Left ventricle myocardium inferior (tissue), 1 donor: ENCODE data around the gene SOX2. TPM values are rescaled to one million over a fixed set of nuclear protein-coding genes. Genes with fewer than 3 reads are reported as not detected.

Experiments used
- DNase-seq: peaks from one replicate; pipeline ENCODE4 v3.0.0-alpha.2; 2020
- H3K27ac ChIP-seq: fragments of 200-600 bp; replicated peaks from 2 replicates; pipeline ENCODE4 v1.8.0; 2021
- H3K27me3 ChIP-seq: fragments of 200-600 bp; 2 replicates; pipeline ENCODE4 v1.8.0; 2021; ENCODE audit warnings: low read depth
- H3K36me3 ChIP-seq: fragments of 200-600 bp; 2 replicates; pipeline ENCODE4 v1.8.0; 2021
- H3K4me1 ChIP-seq: fragments of 200-600 bp; 2 replicates; pipeline ENCODE4 v1.8.0; 2021
- H3K4me3 ChIP-seq: fragments of 200-600 bp; 2 replicates; pipeline ENCODE4 v1.8.0; 2021; ENCODE audit warnings: mild to moderate bottlenecking, moderate library complexity
- H3K9me3 ChIP-seq: fragments of 200-600 bp; replicated peaks from 2 replicates; pipeline ENCODE4 v1.8.0; 2021
- intact Hi-C: fragments of 100-400 bp; cut with micrococcal nuclease; formaldehyde crosslinking; loops from one replicate; pipeline ENCODE4 v1.11.0; 2022
- total RNA-seq: library from RNA; stranded (reverse); fragmentation: NEBNext Ultra II Directional; extraction: Animal tissue kit (Norgen Biotek cat#: 25700); gene quantifications from one replicate; pipeline ENCODE4 v1.2.1, GENCODE V29; 2021
- TF ChIP-seq, protein P1 (sequence below): fragments of 200-600 bp; IDR thresholded peaks from 2 replicates; pipeline ENCODE4 v1.8.0; 2021; ENCODE audit warnings: antibody characterized with exemption, mild to moderate bottlenecking, borderline replicate concordance
- donor health status: DM: no; HTN: yes; CAD: no; lungs with severe emphysema.

SOX2 gene
- total RNA-seq, 1 donor from 2014 or later: 0.16 TPM

DNA sequence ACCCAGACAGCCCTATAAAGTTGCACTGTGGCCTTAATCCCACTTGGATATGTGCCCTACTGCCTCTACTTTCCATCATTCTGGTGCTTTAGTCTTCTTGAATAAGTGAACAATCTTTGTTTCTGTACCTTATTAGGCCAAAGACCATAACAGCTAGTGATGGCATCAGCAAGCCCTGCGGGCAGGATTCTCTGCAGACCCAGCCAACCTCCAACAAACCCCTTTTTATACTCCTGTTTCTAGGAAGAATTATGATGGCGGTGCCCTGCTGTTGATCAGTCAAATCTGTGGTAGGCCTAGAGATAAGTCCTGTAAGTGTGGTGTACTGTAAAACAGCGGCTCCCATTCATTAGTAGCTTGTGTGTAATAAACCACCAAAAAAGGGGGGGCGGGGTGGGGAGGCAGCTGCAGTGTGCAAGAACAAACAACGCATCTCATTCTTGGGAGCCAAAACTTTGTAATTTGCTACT lies 40.5 kb downstream of the SOX2 start:
- Histone ChIP-seq H3K27ac (no peak overlapping the region), H3K4me1 (no peaks in the 10 kb centered on the region), H3K27me3 (peaks cover 69% of the 10 kb centered on the region), H3K36me3 (no peaks in the 10 kb centered on the region), H3K9me3 (no peaks in the 10 kb centered on the region), H3K4me3 (no peak overlapping the region)
- intact Hi-C loops: no loop called here
- DNase-seq: no peak
- TF ChIP-seq, protein P1, sequence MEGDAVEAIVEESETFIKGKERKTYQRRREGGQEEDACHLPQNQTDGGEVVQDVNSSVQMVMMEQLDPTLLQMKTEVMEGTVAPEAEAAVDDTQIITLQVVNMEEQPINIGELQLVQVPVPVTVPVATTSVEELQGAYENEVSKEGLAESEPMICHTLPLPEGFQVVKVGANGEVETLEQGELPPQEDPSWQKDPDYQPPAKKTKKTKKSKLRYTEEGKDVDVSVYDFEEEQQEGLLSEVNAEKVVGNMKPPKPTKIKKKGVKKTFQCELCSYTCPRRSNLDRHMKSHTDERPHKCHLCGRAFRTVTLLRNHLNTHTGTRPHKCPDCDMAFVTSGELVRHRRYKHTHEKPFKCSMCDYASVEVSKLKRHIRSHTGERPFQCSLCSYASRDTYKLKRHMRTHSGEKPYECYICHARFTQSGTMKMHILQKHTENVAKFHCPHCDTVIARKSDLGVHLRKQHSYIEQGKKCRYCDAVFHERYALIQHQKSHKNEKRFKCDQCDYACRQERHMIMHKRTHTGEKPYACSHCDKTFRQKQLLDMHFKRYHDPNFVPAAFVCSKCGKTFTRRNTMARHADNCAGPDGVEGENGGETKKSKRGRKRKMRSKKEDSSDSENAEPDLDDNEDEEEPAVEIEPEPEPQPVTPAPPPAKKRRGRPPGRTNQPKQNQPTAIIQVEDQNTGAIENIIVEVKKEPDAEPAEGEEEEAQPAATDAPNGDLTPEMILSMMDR: no peak

- no peaks in the 10 kb centered on the region for H3K36me3 ChIP-seq
- no peaks in the 10 kb centered on the region for H3K4me1 ChIP-seq
- intact Hi-C loops: no loop called here
- TF ChIP-seq, protein P1: no peak
- no peak overlapping the region for H3K27ac ChIP-seq
- DNase-seq: no peak
- no peak overlapping the region for H3K4me3 ChIP-seq
- H3K9me3 ChIP-seq: no peaks in the 10 kb centered on the region
- peaks cover 73% of the 10 kb centered on the region for H3K27me3 ChIP-seq
These were observed 41.7 kb downstream of the SOX2 start for GRCh38 chr3:181753391-181753790.

GRCh38 chr3:181755959-181756358 lies 44.2 kb downstream of the SOX2 start:
- DNase-seq: no peak
- no peak overlapping the region for H3K4me3 ChIP-seq
- peaks cover 80% of the 10 kb centered on the region for H3K27me3 ChIP-seq
- no peaks in the 10 kb centered on the region for H3K4me1 ChIP-seq
- intact Hi-C loops: no loop called here
- TF ChIP-seq, protein P1: no peak
- no peak overlapping the region for H3K27ac ChIP-seq
- no peaks in the 10 kb centered on the region for H3K9me3 ChIP-seq
- H3K36me3 ChIP-seq: no peaks in the 10 kb centered on the region

DNA sequence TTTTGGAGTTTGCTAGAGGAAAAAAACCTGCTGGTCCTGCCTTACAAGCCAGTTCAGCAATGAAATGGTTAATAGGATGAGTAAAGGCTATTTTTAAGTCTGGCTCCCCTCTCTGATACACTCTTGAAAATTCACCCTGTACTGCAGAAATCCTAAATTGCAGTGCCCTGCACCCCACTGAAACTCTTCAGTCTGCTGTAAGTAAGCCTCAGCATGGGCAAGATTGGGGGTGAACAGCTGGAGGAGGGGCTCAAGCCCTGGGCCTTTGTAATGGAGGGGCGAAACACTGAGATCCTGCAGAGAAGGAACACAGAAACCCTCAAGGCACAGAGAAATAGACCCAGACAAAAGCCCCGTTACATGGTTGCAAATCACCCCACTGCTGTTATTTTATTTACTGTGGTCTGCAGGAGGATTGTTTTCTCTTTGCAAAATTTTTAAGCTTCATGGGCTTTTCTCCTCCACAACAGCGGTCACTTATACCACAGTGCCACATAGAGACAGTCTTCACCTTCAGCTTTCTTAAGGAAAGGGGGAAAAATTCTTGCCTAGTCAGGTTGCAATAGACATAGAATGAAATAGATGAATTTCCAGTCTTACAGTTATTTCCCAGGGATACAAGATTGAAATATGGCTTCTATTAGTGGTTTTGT lies 45.0 kb downstream of the SOX2 start:
- Histone ChIP-seq H3K36me3 (no peaks in the 10 kb centered on the region), H3K4me3 (no peak overlapping the region), H3K27me3 (peaks cover 77% of the 10 kb centered on the region), H3K27ac (no peak overlapping the region), H3K9me3 (no peaks in the 10 kb centered on the region), H3K4me1 (no peaks in the 10 kb centered on the region)
- intact Hi-C loops: no loop called here
- TF ChIP-seq, protein P1: no peak
- no peak for DNase-seq

GRCh38 chr3:181757694-181758306 lies 46.1 kb downstream of the SOX2 start:
- Histone ChIP-seq H3K4me3 (no peak overlapping the region), H3K9me3 (no peaks in the 10 kb centered on the region), H3K27me3 (peaks cover 69% of the 10 kb centered on the region), H3K27ac (no peak overlapping the region), H3K4me1 (no peaks in the 10 kb centered on the region), H3K36me3 (no peaks in the 10 kb centered on the region)
- DNase-seq: no peak
- TF ChIP-seq, protein P1: no peak
- intact Hi-C loops: no loop called here
